Gastrocnemius medialis (tissue), 4 donors: ENCODE measurements around the gene PKP4. TPM values are rescaled to one million over a fixed set of nuclear protein-coding genes. Genes with fewer than 3 reads are reported as not detected.

Source experiments
- ATAC-seq, 2 donors: fragments of 150-250 bp; one replicate each; pipeline ENCODE4 v1.9.1; 2016
- DNase-seq, 2 donors: peaks; one replicate each; pipeline ENCODE4 v3.0.0-alpha.2; 2019
- H3K27ac ChIP-seq, 4 donors: fragments of 200-600 bp; sonication (generic); 1 replicate in 1 of 4; 2 replicates in 3 of 4; pipeline ENCODE4 v1.5.1; 2016 to 2018; ENCODE audit warnings: mild to moderate bottlenecking in 2 of 4, moderate library complexity in 1 of 4
- H3K27me3 ChIP-seq, 3 donors: fragments of 200-600 bp; sonication (generic) in 2 of 3; 1 replicate in 1 of 3; 2 replicates in 2 of 3; pipeline versions ENCODE4 v1.5.1 to v1.6.0; 2016 to 2019; ENCODE audit warnings: mild to moderate bottlenecking in 1 of 3, moderate library complexity in 1 of 3
- H3K36me3 ChIP-seq, 2 donors: fragments of 200-600 bp; sonication (generic) in 1 of 2; one replicate each; pipeline ENCODE4 v1.5.1; 2017 to 2018
- H3K4me1 ChIP-seq, 2 donors: fragments of 200-600 bp; sonication (generic) in 1 of 2; one replicate each; pipeline ENCODE4 v1.5.1; 2016 to 2017; ENCODE audit warnings: mild to moderate bottlenecking in 2 of 2
- H3K4me3 ChIP-seq, 4 donors: fragments of 200-600 bp; sonication (generic) in 3 of 4; 1 replicate in 1 of 4; 2 replicates in 3 of 4; pipeline ENCODE4 v1.5.1; 2016 to 2019; ENCODE audit warnings: mild to moderate bottlenecking in 2 of 4
- H3K9me3 ChIP-seq, 3 donors: fragments of 200-600 bp; sonication (generic) in 2 of 3; 1 replicate in 1 of 3; 2 replicates in 2 of 3; pipeline ENCODE4 v1.5.1; 2016 to 2019
- POLR2A ChIP-seq, 2 donors: fragments of 450-650 bp; IDR thresholded peaks; one replicate each; pipeline ENCODE4 v1.6.1; 2017; ENCODE audit warnings: antibody characterized with exemption in 2 of 2, mild to moderate bottlenecking in 2 of 2, moderate library complexity in 2 of 2
- in situ Hi-C, 4 donors: fragments of 200-750 bp; cut with MboI; loops; one replicate each; pipeline versions ENCODE4 v1.15.0 to v1.8.0; 2017; ENCODE audit warnings: low sequenced_read_pairs in 4 of 4
- intact Hi-C: fragments of 100-400 bp; cut with DNase I; formaldehyde crosslinking; loops from one replicate; pipeline ENCODE4 v1.15.1; 2023; ENCODE audit warnings: low total_unique reads
- total RNA-seq, 4 donors: library from RNA; depleted of rRNA; stranded (reverse); fragments of >200 nt; gene quantifications; one replicate each; pipeline versions ENCODE4 v1.1.0 to v1.2.3, GENCODE V29; 2016
- TF ChIP-seq, protein P1 (sequence below), 5 experiments: fragments of 450-650 bp in 3 of 5; fragments of 200-600 bp in 2 of 5; sonication (generic) in 2 of 5; IDR thresholded peaks in 4 of 5; conservative IDR thresholded peaks in 1 of 5; 1 replicate in 4 of 5; 2 replicates in 1 of 5; pipeline ENCODE4 v1.5.1; 2016 to 2019; ENCODE audit warnings: antibody characterized with exemption in 5 of 5, mild to moderate bottlenecking in 3 of 5, moderate library complexity in 3 of 5

The PKP4 gene
- total RNA-seq, 4 donors from 2014 or later = 15.3 to 36.0 (median 25.6) TPM

DNA sequence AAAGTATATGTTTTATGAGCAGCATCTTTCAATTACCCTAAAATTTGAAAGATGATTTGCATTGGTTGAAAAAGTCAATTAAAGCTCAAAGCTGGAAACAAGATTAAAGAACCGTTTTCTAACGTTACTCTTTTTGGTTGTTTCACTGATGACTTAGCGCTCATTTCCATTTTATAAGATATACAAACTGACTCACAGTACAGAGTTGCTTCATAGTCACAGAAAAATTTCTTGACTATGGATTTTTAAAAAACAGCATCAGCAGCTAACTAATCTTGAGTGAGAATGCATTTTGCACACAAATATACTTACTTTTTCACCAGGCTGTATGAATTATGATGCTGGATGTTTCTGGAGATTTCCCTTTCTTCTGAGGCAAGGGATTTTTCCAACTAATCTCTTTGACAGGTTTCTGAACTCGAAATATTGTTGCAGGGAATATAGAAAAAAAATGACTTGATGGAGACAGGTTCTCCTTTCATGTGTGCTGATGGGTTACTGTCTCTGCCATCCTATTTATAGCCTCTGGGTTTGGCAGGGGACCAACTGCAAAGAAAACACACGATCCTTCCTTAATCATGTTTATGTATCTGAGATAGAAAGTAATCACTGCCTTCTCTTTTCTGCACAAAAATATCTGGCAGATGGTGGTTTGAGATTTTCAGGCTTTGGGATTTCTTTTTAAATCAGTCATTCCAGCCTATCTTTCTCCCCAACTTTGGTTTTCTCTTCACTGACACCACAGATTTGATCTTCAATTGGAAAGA lies 209.0 kb downstream of the PKP4 start:
- Histone ChIP-seq H3K27me3 (no peaks in the 10 kb centered on the region), H3K4me1 (no peaks in the 10 kb centered on the region), H3K4me3 (no peak overlapping the region), H3K9me3 (no peaks in the 10 kb centered on the region), H3K36me3 (peaks cover 0 to 20% of the 10 kb centered on the region in 2 donors), H3K27ac (no peak overlapping the region)
- DNase-seq (no peak), ATAC-seq (no peak)
- intact Hi-C loops (no loop called here), in situ Hi-C loops (no loop called here)
- TF ChIP-seq, protein P1, sequence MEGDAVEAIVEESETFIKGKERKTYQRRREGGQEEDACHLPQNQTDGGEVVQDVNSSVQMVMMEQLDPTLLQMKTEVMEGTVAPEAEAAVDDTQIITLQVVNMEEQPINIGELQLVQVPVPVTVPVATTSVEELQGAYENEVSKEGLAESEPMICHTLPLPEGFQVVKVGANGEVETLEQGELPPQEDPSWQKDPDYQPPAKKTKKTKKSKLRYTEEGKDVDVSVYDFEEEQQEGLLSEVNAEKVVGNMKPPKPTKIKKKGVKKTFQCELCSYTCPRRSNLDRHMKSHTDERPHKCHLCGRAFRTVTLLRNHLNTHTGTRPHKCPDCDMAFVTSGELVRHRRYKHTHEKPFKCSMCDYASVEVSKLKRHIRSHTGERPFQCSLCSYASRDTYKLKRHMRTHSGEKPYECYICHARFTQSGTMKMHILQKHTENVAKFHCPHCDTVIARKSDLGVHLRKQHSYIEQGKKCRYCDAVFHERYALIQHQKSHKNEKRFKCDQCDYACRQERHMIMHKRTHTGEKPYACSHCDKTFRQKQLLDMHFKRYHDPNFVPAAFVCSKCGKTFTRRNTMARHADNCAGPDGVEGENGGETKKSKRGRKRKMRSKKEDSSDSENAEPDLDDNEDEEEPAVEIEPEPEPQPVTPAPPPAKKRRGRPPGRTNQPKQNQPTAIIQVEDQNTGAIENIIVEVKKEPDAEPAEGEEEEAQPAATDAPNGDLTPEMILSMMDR (IDR thresholded peaks at IDR 0.05 in 4 of 5, conservative IDR thresholded peaks at IDR 0.05 in 1 of 5) = no peak
- TF ChIP-seq POLR2A (IDR thresholded peaks at IDR 0.05) = no peak

DNA sequence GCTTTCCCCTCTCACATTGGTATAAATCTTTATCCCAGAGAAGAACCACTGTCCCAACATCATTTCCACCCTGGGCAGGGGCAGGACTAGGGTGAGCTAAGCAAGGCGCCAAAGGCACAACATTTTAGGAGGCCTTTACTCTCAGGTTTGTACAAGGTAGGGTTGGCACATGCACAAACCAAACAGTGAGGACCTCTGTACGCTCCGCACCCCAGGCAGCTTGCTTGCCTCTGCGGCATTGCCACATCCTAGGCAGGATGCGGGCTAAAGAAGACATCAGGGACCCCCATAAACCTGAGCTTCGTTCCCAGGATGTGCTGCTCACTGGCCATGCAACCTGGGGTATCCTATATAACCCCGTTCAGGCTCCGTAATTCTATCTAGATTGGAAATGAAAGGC lies 210.2 kb downstream of the PKP4 start:
- in situ Hi-C loops (no loop called here), intact Hi-C loops (no loop called here)
- no peaks in the 10 kb centered on the region for H3K4me1 ChIP-seq
- no peak for ATAC-seq
- H3K4me3 ChIP-seq = no peak overlapping the region
- no peaks in the 10 kb centered on the region for H3K9me3 ChIP-seq
- peak overlapping the region in 3 of 4 donors; percentile 0 to 49 (median 1) for H3K27ac ChIP-seq
- no peak for DNase-seq
- no peaks in the 10 kb centered on the region for H3K27me3 ChIP-seq
- peaks cover 0 to 20% of the 10 kb centered on the region in 2 donors for H3K36me3 ChIP-seq
- no peak for TF ChIP-seq POLR2A (IDR thresholded peaks at IDR 0.05)
- TF ChIP-seq, protein P1 (IDR thresholded peaks at IDR 0.05 in 4 of 5, conservative IDR thresholded peaks at IDR 0.05 in 1 of 5) = no peak

DNA sequence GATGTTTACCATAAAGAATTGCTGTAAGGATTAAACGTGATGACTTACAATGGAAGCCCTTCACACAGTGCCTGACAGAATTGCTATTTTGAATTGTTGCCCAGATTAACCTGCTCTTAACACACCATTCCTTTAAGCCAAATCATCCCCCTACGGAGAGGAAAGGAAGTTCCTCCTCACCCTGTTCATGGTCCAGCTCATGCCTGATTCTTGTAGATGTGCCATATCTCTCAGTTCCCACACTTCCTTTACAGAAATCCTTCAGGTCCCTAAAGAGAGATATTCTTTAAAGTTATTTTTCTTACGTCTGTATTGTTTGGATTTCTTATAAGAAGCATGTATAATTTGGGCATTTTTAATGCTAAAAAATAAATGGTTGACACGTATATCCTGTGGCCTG lies 210.8 kb downstream of the PKP4 start:
- peaks cover 0 to 20% of the 10 kb centered on the region in 2 donors for H3K36me3 ChIP-seq
- TF ChIP-seq, protein P1 (IDR thresholded peaks at IDR 0.05 in 4 of 5, conservative IDR thresholded peaks at IDR 0.05 in 1 of 5) = no peak
- TF ChIP-seq POLR2A (IDR thresholded peaks at IDR 0.05) = no peak
- no peak overlapping the region for H3K4me3 ChIP-seq
- no peaks in the 10 kb centered on the region for H3K27me3 ChIP-seq
- ATAC-seq (peak in 1 of 2 donors; percentile 47), DNase-seq (no peak)
- in situ Hi-C loops = no loop called here
- H3K4me1 ChIP-seq = no peaks in the 10 kb centered on the region
- intact Hi-C loops = no loop called here
- H3K9me3 ChIP-seq = no peaks in the 10 kb centered on the region
- H3K27ac ChIP-seq = peak overlapping the region in 3 of 4 donors; percentile 0 to 49 (median 20)

DNA sequence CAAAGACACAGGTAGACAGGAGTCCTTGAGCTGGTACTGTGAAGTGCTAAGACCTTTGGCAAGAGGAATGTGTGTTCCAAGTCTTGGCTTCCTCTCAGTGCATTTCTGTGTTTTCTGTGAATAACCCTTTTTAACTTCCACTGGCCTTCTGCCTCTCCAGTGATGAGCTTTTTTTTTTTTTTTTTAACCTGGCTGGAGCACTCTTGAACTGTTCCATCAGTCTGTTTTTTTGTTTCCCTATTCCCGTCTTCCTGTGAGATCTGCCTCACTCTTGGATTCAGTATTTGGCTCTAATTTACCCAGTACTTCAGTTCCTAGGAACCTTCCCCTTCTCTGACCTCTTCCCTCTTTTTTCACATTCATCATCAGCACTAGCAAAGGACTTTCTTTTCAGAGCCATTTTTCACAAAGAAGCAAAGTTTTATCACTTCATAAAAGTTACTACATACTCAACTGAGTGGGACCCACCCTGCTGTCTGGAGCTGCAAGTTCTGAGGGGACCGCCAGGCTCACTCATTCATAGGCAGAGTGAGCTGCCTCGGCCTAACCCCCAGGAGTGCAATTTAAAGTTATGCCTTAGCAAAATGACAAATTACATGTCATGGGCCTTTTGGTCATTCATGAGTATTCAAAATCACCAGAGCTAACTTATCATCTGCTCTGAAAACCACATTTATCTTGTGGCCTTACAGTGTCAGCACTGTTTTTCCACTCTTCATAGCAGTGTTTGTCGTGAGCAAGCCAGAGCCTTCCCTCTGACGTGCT lies 211.4 kb downstream of the PKP4 start:
- Histone ChIP-seq H3K36me3 (peaks cover 0 to 17% of the 10 kb centered on the region in 2 donors), H3K27me3 (no peaks in the 10 kb centered on the region), H3K9me3 (no peaks in the 10 kb centered on the region), H3K27ac (peak overlapping the region in 3 of 4 donors; percentile 13 to 27 (median 20)), H3K4me1 (no peaks in the 10 kb centered on the region), H3K4me3 (no peak overlapping the region)
- TF ChIP-seq, protein P1 (IDR thresholded peaks at IDR 0.05 in 4 of 5, conservative IDR thresholded peaks at IDR 0.05 in 1 of 5) = no peak
- no peak for TF ChIP-seq POLR2A (IDR thresholded peaks at IDR 0.05)
- DNase-seq = no peak
- peak in 1 of 2 donors; percentile 42 for ATAC-seq
- intact Hi-C loops (no loop called here), in situ Hi-C loops (no loop called here)
